HG03025 (cell line): ENCODE measurements around the gene ZNF580.

Experiments
- ATAC-seq: cut with Tn5 transposase; IDR thresholded peaks from one replicate; pipeline ENCODE4 v1.9.1; 2021; ENCODE audit warnings: mild to moderate bottlenecking, moderate library complexity; ENCODE audit not compliant: unreplicated experiment, low FRiP score

Gene ZNF580

GRCh38 chr19:55656988-55657747 is 16.4 kb downstream of the ZNF580 start:
- ATAC-seq: no peak

- ATAC-seq: no peak
These were observed 18.2 kb downstream of the ZNF580 start for GRCh38 chr19:55658846-55659459.

GRCh38 chr19:55659822-55660221 is 19.0 kb downstream of the ZNF580 start:
- ATAC-seq: no peak

- ATAC-seq: no peak
These were observed 19.6 kb downstream of the ZNF580 start for GRCh38 chr19:55660404-55660803.

GRCh38 chr19:55660991-55661390 is 20.2 kb downstream of the ZNF580 start:
- ATAC-seq: no peak

- ATAC-seq: no peak
These were observed 21.0 kb downstream of the ZNF580 start for GRCh38 chr19:55661826-55662225.

- ATAC-seq: no peak
These were observed 23.2 kb downstream of the ZNF580 start for GRCh38 chr19:55663846-55664536.

GRCh38 chr19:55666343-55667005 is 25.7 kb downstream of the ZNF580 start:
- ATAC-seq: no peak

GRCh38 chr19:55667006-55667381 is 26.2 kb downstream of the ZNF580 start:
- ATAC-seq: no peak

GRCh38 chr19:55667511-55667910 is 26.7 kb downstream of the ZNF580 start:
- no peak for ATAC-seq

GRCh38 chr19:55667958-55668357 is 27.2 kb downstream of the ZNF580 start:
- ATAC-seq: no peak

GRCh38 chr19:55668603-55669348 is 28.0 kb downstream of the ZNF580 start:
- ATAC-seq: no peak

- ATAC-seq: no peak
These were observed 28.8 kb downstream of the ZNF580 start for GRCh38 chr19:55669418-55670279.

GRCh38 chr19:55670280-55671053 is 29.7 kb downstream of the ZNF580 start:
- ATAC-seq: no peak

- no peak for ATAC-seq
These were observed 30.2 kb downstream of the ZNF580 start for GRCh38 chr19:55671054-55671378.

GRCh38 chr19:55672418-55672817 is 31.6 kb downstream of the ZNF580 start:
- no peak for ATAC-seq

- ATAC-seq: no peak
These were observed 32.7 kb downstream of the ZNF580 start for GRCh38 chr19:55673465-55673864.

- ATAC-seq: no peak
These were observed 33.1 kb downstream of the ZNF580 start for GRCh38 chr19:55673889-55674288.

GRCh38 chr19:55674459-55674840 is 33.6 kb downstream of the ZNF580 start:
- ATAC-seq: no peak
